ENCODE results near the gene PIERCE2.
"Not testable (repeated sequence)": the region's sequence is repeated elsewhere in the genome, so short reads cannot be mapped to it uniquely, and the experiment has no call there.

The PIERCE2 gene

DNA sequence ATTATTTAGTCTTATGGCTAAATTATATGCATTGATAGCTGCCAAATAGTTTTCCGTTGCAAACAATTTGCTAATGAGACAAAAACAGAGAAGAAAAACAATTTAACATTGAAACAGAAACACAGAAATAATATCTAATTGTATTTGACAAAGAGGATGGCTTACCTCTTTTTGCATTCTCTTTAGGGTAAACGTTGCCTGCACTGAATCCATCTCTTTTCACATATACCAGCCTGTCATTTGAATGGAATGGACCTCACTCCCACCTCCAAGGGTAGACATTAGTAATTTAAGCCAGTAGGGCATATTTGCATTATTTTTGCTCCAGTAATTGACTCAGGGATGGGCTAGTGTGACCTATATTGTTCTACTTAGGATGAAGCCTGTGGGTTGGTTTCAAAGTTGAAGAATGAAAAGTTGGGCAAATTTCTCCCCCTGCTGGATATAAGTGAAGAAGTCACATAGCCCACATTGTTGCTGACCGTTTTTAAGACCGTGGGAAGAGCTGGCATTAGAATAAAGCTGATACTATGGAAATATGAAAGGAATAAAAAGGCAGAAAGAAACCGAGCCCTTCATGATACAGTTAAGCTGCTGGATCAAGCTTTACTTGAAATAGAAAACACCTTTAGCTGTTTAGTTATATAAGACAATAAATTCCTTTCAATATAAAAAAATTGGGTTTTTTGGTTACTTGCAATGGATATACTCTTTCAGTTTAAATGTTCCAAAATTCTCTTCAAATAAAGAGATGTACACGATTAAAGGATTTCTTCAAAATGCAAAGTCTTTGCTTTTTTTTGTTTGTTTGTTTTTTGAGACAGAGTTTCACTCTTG, 26.9 kb downstream of the PIERCE2 start:
- peak; percentile 60 for DNase-seq (ENCODE audit: low read depth)

GRCh38 chr15:55443141-55443540, 34.8 kb downstream of the PIERCE2 start:
- DNase-seq (ENCODE audit: low read depth), result not testable (repeated sequence)

DNA sequence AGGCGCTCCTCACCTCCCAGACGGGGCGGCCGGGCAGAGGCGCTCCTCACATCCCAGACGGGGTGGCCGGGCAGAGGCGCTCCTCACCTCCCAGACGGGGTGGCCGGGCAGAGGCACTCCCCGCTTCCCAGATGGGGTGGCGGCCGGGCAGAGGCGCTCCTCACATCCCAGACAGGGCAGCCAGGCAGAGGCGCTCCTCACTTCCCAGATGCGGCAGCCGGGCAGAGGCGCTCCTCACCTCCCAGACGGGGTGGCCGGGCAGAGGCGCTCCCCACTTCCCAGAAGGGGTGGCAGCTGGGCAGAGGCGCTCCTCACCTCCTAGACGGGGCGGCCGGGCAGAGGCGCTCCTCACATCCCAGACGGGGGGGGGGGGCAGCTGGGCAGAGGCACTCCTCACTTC, 37.6 kb downstream of the PIERCE2 start:
- DNase-seq (ENCODE audit: low read depth), result not testable (repeated sequence)

DNA sequence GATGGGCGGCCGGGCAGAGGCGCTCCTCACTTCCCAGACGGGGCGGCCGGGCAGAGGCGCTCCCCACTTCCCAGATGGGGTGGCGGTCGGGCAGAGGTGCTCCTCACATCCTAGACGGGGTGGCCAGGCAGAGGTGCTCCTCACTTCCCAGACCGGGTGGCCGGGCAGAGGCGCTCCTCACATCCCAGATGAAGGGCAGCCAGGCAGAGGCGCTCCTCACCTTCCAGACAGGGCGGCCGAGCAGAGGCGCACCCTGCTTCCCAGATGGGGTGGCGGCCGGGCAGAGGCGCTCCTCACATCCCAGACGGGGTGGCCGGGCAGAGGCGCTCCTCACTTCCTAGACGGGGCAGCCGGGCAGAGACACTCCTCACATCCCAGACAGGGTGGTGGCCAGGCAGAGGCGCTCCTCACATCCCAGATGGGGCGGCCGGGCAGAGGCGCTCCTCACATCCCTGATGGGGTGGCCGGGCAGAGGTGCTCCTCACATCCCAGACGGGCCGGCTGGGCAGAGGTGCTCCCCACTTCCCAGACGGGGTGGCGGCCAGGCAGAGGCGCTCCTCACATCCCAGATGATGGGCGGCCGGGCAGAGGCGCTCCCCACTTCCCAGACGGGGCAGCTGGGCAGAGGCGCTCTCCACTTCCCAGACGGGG, 38.2 kb downstream of the PIERCE2 start:
- not testable (repeated sequence) for DNase-seq (ENCODE audit: low read depth)

- DNase-seq (ENCODE audit: low read depth), result not testable (repeated sequence)
Measured at GRCh38 chr15:55447030-55447394, 38.7 kb downstream of the PIERCE2 start.

DNA sequence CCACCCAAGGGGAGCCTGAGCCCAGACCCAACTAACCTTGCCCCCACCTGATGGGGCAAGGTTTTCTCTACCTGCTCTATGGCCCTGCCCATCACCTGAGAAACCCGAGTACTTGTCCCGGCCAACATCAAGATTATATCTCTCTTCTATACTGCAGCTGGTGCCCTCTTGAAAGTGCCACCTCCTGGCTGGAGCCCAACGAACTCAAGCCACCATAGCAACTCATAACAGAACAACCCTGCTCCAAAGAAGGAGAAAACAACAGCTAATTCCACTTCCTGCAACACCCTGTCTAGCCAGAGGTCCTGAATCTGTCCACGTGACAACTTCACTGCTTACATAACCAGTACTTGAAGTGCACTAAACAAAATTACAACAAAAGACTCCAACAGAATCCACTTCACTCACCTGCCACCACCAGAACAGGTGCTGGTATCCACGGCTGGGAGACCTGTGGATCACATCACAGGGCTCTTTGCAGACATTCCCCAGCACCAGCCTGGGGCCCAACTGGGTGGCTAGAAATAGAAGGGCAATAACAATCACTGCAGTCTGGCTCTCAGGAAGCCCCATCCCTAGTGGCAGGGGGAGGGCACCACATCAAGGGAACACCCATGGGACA, 49.2 kb downstream of the PIERCE2 start:
- DNase-seq (ENCODE audit: low read depth), result no peak

GRCh38 chr15:55461447-55461846, 53.2 kb downstream of the PIERCE2 start:
- no peak for DNase-seq (ENCODE audit: low read depth)

DNA sequence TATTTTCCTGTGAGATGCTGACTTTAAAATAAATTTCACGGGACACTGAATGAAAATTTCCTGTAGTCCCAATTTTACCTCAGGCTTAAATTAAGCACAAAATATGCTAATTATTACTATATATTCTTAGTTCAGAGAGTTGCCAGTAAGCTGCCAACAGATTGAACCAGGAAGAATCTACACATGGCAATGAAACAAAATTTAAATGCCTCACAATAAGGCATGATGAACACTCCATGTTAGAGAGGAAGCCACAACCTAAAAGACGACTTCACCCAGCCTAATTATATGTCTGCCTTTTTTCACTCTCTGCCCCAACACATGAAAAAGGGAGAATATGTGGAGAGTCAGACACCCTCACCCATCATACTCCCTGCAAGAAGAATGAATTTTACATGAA, 60.0 kb downstream of the PIERCE2 start:
- DNase-seq (ENCODE audit: low read depth), result no peak

All from EH (cell line).